ENCODE measurements around the gene ZNF492.
"Not testable (repeated sequence)": the region's sequence is repeated elsewhere in the genome, so short reads cannot be mapped to it uniquely, and the experiment has no call there.

ZNF492 gene

GRCh38 chr19:22607653-22608430 is 26.3 kb upstream of the ZNF492 start:
- no peak for TF ChIP-seq CTCF (IDR thresholded peaks at IDR 0.05; ENCODE audit: borderline replicate concordance, control extremely low read depth, extremely low read depth, insufficient read depth, missing control alignments)
- DNase-seq (ENCODE audit: low spot score) = no peak
- in situ Hi-C loops (cut with MboI; ENCODE audit: low sequenced_read_pairs, unreplicated experiment) = no loop called here

- in situ Hi-C loops (cut with MboI; ENCODE audit: low sequenced_read_pairs, unreplicated experiment) = no loop called here
- no peak for DNase-seq (ENCODE audit: low spot score)
- no peak for TF ChIP-seq CTCF (IDR thresholded peaks at IDR 0.05; ENCODE audit: borderline replicate concordance, control extremely low read depth, extremely low read depth, insufficient read depth, missing control alignments)
Observed at GRCh38 chr19:22608441-22608840, 25.7 kb upstream of the ZNF492 start.

- no peak for DNase-seq (ENCODE audit: low spot score)
- in situ Hi-C loops (cut with MboI; ENCODE audit: low sequenced_read_pairs, unreplicated experiment) = no loop called here
Observed at GRCh38 chr19:22609630-22610029, 24.5 kb upstream of the ZNF492 start.

GRCh38 chr19:22610121-22610520 is 24.0 kb upstream of the ZNF492 start:
- TF ChIP-seq CTCF (IDR thresholded peaks at IDR 0.05; ENCODE audit: borderline replicate concordance, control extremely low read depth, extremely low read depth, insufficient read depth, missing control alignments) = no peak
- in situ Hi-C loops (cut with MboI; ENCODE audit: low sequenced_read_pairs, unreplicated experiment) = no loop called here
- no peak for DNase-seq (ENCODE audit: low spot score)

More at GRCh38 chr19:22609630-22610029, 24.5 kb upstream of the ZNF492 start:
- TF ChIP-seq CTCF (IDR thresholded peaks at IDR 0.05; ENCODE audit: borderline replicate concordance, control extremely low read depth, extremely low read depth, insufficient read depth, missing control alignments) = no peak

GRCh38 chr19:22612316-22612715 is 21.8 kb upstream of the ZNF492 start:
- in situ Hi-C loops (cut with MboI; ENCODE audit: low sequenced_read_pairs, unreplicated experiment) = no loop called here
- no peak for DNase-seq (ENCODE audit: low spot score)
- TF ChIP-seq CTCF (IDR thresholded peaks at IDR 0.05; ENCODE audit: borderline replicate concordance, control extremely low read depth, extremely low read depth, insufficient read depth, missing control alignments) = no peak

- TF ChIP-seq CTCF (IDR thresholded peaks at IDR 0.05; ENCODE audit: borderline replicate concordance, control extremely low read depth, extremely low read depth, insufficient read depth, missing control alignments) = no peak
- DNase-seq (ENCODE audit: low spot score) = no peak
- in situ Hi-C loops (cut with MboI; ENCODE audit: low sequenced_read_pairs, unreplicated experiment) = no loop called here
Observed at GRCh38 chr19:22616659-22617058, 17.5 kb upstream of the ZNF492 start.

GRCh38 chr19:22617181-22617580 is 16.9 kb upstream of the ZNF492 start:
- DNase-seq (ENCODE audit: low spot score); in situ Hi-C loops (cut with MboI; ENCODE audit: low sequenced_read_pairs, unreplicated experiment): not testable (repeated sequence)

All from GM13976 (cell line).